ENCODE results near the gene TNS1. TPM values are rescaled to one million over a fixed set of nuclear protein-coding genes. Genes with fewer than 3 reads are reported as not detected.

Gene TNS1
- polyA plus RNA-seq, 3 donors, result 0.26 to 1.6 (median 1.5) TPM

DNA sequence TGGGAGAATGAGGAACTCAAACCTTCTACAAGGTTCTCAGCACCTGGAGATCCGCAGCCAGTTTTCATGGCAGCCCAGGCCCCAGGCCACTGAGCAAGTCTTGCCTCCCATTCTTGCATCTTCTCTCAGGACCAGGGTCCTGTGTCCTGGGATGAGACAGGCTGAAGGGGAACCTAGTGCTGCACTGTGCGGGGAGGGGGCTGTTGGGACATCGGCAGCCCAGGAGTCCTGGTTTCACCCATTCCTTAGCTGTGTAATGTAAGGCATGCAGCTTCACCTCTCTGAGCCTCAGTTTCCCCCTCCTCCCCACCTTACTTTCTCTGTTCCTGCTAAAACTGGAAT is 43.9 kb downstream of the TNS1 start:
- Histone ChIP-seq H3K4me3 (replicated peaks in 1 of 3; ENCODE audit: low read depth in 2 of 3, low read length in 3 of 3) (no peak overlapping the region), H3K4me1 (ENCODE audit: control insufficient read depth in 1 of 2, insufficient read depth in 2 of 2, low read length in 2 of 2) (no peaks in the 10 kb centered on the region), H3K27me3 (ENCODE audit: control insufficient read depth in 2 of 2, insufficient read depth in 2 of 2, low read length in 2 of 2) (no peaks in the 10 kb centered on the region), H3K9ac (ENCODE audit: insufficient read depth, low read length, poor library complexity, severe bottlenecking) (no peak overlapping the region), H3K27ac (ENCODE audit: low read depth in 1 of 2, low read length in 2 of 2) (no peak overlapping the region), H3K4me2 (replicated peaks; ENCODE audit: extremely low read depth, low read length, poor library complexity, severe bottlenecking) (no peak overlapping the region), H3K9me3 (replicated peaks in 1 of 2; ENCODE audit: control insufficient read depth in 1 of 2, insufficient read depth in 1 of 2, low read length in 2 of 2) (no peaks in the 10 kb centered on the region), H4K20me1 (ENCODE audit: insufficient read depth, low read length) (no peaks in the 10 kb centered on the region), H3K36me3 (replicated peaks in 1 of 2; ENCODE audit: control insufficient read depth in 1 of 2, insufficient read depth in 2 of 2, low read length in 2 of 2) (no peaks in the 10 kb centered on the region), H3K79me2 (ENCODE audit: insufficient read depth, low read length) (no peaks in the 10 kb centered on the region), H2AFZ (ENCODE audit: insufficient read depth, low read depth, low read length, poor library complexity, severe bottlenecking) (no peak overlapping the region)
- TF ChIP-seq, protein P1, sequence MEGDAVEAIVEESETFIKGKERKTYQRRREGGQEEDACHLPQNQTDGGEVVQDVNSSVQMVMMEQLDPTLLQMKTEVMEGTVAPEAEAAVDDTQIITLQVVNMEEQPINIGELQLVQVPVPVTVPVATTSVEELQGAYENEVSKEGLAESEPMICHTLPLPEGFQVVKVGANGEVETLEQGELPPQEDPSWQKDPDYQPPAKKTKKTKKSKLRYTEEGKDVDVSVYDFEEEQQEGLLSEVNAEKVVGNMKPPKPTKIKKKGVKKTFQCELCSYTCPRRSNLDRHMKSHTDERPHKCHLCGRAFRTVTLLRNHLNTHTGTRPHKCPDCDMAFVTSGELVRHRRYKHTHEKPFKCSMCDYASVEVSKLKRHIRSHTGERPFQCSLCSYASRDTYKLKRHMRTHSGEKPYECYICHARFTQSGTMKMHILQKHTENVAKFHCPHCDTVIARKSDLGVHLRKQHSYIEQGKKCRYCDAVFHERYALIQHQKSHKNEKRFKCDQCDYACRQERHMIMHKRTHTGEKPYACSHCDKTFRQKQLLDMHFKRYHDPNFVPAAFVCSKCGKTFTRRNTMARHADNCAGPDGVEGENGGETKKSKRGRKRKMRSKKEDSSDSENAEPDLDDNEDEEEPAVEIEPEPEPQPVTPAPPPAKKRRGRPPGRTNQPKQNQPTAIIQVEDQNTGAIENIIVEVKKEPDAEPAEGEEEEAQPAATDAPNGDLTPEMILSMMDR (IDR thresholded peaks at IDR 0.05), result no peak
- no peak overlapping the region for H3K27ac Mint-ChIP-seq
- no peak for DNase-seq
- WGBS (ENCODE audit: insufficient coverage), result 100% methylated on average over 1 of the region's 3 CpGs
- no peaks in the 10 kb centered on the region for H3K9me3 Mint-ChIP-seq
- H3K4me3 Mint-ChIP-seq, result no peak overlapping the region
- no peaks in the 10 kb centered on the region for H3K4me1 Mint-ChIP-seq
- peaks cover 0 to 10% (median 0%) of the 10 kb centered on the region in 3 donors for H3K27me3 Mint-ChIP-seq (ENCODE audit: low read depth in 3 of 3)
- intact Hi-C loops (cut with micrococcal nuclease), result no loop called here
- H3K36me3 Mint-ChIP-seq, result peaks cover 0 to 10% of the 10 kb centered on the region in 2 donors

DNA sequence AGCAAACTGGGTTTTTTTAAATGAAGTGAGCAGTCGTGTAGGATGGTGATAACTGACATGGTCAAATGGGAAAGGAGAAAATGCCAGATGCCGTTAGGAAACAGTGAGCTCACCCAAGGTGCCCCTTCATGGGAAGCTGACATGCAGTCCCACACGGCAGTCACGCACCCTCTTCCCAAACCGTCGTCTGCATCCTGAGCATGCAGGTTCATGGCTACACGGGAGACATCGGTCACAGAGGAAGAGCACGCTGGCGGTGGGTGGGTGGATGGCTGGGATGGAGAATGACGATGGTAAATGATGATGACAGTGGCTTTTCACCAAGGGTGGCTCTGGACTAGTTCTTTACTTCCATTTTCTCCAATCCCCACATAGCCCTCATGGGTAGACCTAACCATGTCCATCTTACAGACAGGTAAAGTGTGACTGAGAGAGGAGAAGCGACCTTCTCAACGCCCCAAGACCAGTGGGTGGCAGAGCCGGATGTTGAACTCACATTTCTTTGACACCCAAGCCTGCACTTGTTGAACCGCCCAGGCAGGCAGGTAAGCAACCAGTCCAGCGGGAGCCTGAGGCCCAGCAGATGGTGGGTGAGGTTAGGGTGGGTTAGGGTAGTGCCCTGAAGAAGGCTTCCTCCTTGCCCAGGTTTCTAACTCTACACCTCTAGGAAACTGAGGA is 44.5 kb downstream of the TNS1 start:
- peaks cover 0 to 10% (median 0%) of the 10 kb centered on the region in 3 donors for H3K27me3 Mint-ChIP-seq (ENCODE audit: low read depth in 3 of 3)
- no peak for DNase-seq
- Histone ChIP-seq H3K4me3 (replicated peaks in 1 of 3; ENCODE audit: low read depth in 2 of 3, low read length in 3 of 3) (no peak overlapping the region), H3K27ac (ENCODE audit: low read depth in 1 of 2, low read length in 2 of 2) (no peak overlapping the region), H3K4me2 (replicated peaks; ENCODE audit: extremely low read depth, low read length, poor library complexity, severe bottlenecking) (no peak overlapping the region), H2AFZ (ENCODE audit: insufficient read depth, low read depth, low read length, poor library complexity, severe bottlenecking) (no peak overlapping the region), H3K9ac (ENCODE audit: insufficient read depth, low read length, poor library complexity, severe bottlenecking) (no peak overlapping the region), H4K20me1 (ENCODE audit: insufficient read depth, low read length) (no peaks in the 10 kb centered on the region), H3K27me3 (ENCODE audit: control insufficient read depth in 2 of 2, insufficient read depth in 2 of 2, low read length in 2 of 2) (no peaks in the 10 kb centered on the region), H3K79me2 (ENCODE audit: insufficient read depth, low read length) (no peaks in the 10 kb centered on the region), H3K9me3 (replicated peaks in 1 of 2; ENCODE audit: control insufficient read depth in 1 of 2, insufficient read depth in 1 of 2, low read length in 2 of 2) (no peaks in the 10 kb centered on the region), H3K4me1 (ENCODE audit: control insufficient read depth in 1 of 2, insufficient read depth in 2 of 2, low read length in 2 of 2) (no peaks in the 10 kb centered on the region), H3K36me3 (replicated peaks in 1 of 2; ENCODE audit: control insufficient read depth in 1 of 2, insufficient read depth in 2 of 2, low read length in 2 of 2) (no peaks in the 10 kb centered on the region)
- H3K27ac Mint-ChIP-seq, result peak overlapping the region in 1 of 7 donors; percentile 9
- no peak overlapping the region for H3K4me3 Mint-ChIP-seq
- intact Hi-C loops (cut with micrococcal nuclease), result no loop called here
- TF ChIP-seq, protein P1 (IDR thresholded peaks at IDR 0.05), result no peak
- no peaks in the 10 kb centered on the region for H3K4me1 Mint-ChIP-seq
- 93% methylated on average over 4 of the region's 16 CpGs for WGBS (ENCODE audit: insufficient coverage)
- H3K36me3 Mint-ChIP-seq, result peaks cover 0 to 9% of the 10 kb centered on the region in 2 donors
- no peaks in the 10 kb centered on the region for H3K9me3 Mint-ChIP-seq

Measured in CD14-positive monocyte (primary cell).